Keratinocyte (primary cell): Measurements from ENCODE around the gene GALNT14. TPM values are rescaled to one million over a fixed set of nuclear protein-coding genes. Genes with fewer than 3 reads are reported as not detected.
A peak's percentile ranks its signal among the peaks of the same experiment; 100 is the strongest.

Source experiments
- DNase-seq: peaks from one replicate; pipeline ENCODE4 v3.0.0-alpha.2; 2011; ENCODE audit warnings: low read depth, missing footprints, low spot score
- FAIRE-seq: peaks from 2 replicates; lab custom pipeline; 2011; peaks lifted over from hg19 to GRCh38; lab: Jason Lieb, UNC
- H2AFZ ChIP-seq: 2 replicates; pipeline ENCODE4 v1.6.0; 2012; ENCODE audit warnings: low read length, control low read depth, inconsistent platforms; ENCODE audit not compliant: control insufficient read depth
- H3K27ac ChIP-seq: 2 replicates; pipeline ENCODE4 v1.5.1; 2011; ENCODE audit warnings: low read length; ENCODE audit not compliant: control insufficient read depth, insufficient read depth
- H3K27me3 ChIP-seq: 3 replicates; pipeline ENCODE4 v1.6.0; 2011; ENCODE audit warnings: low read length; ENCODE audit not compliant: control insufficient read depth, insufficient read depth; ENCODE audit errors: extremely low read depth
- H3K36me3 ChIP-seq, 2 experiments: 2 replicates in 1 of 2; 3 replicates in 1 of 2; pipeline ENCODE4 v1.5.1; 2011; ENCODE audit warnings: low read length in 2 of 2, mild to moderate bottlenecking in 1 of 2; ENCODE audit not compliant: control insufficient read depth in 2 of 2, insufficient read depth in 2 of 2; ENCODE audit errors: extremely low read depth in 1 of 2
- H3K4me1 ChIP-seq: 3 replicates; pipeline ENCODE4 v1.5.1; 2011; ENCODE audit warnings: low read length; ENCODE audit not compliant: control insufficient read depth, insufficient read depth; ENCODE audit errors: extremely low read depth
- H3K4me2 ChIP-seq: 3 replicates; pipeline ENCODE4 v1.6.0; 2011; ENCODE audit warnings: low read depth, low read length; ENCODE audit not compliant: control insufficient read depth, insufficient read depth; ENCODE audit errors: extremely low read depth
- H3K4me3 ChIP-seq, 3 experiments: fragments of 200-600 bp in 1 of 3; sonication (generic) in 1 of 3; 2 replicates in 2 of 3; 3 replicates in 1 of 3; pipeline ENCODE4 v1.5.1; 2011 to 2016; ENCODE audit warnings: low read length in 3 of 3, mild to moderate bottlenecking in 3 of 3, control low read depth in 2 of 3, inconsistent platforms in 1 of 3, low read depth in 1 of 3, mixed read lengths in 1 of 3, mixed run types in 1 of 3, moderate library complexity in 1 of 3; ENCODE audit not compliant: control insufficient read depth in 2 of 3, insufficient read depth in 2 of 3; ENCODE audit errors: extremely low read depth in 1 of 3
- H3K79me2 ChIP-seq: 2 replicates; pipeline ENCODE4 v1.6.0; 2012; ENCODE audit warnings: low read length; ENCODE audit not compliant: control insufficient read depth, insufficient read depth
- H3K9ac ChIP-seq: 3 replicates; pipeline ENCODE4 v1.6.0; 2011; ENCODE audit warnings: low read length; ENCODE audit not compliant: control insufficient read depth, insufficient read depth; ENCODE audit errors: extremely low read depth
- H3K9me1 ChIP-seq: 3 replicates; pipeline ENCODE4 v1.6.0; 2011; ENCODE audit warnings: low read length; ENCODE audit not compliant: control insufficient read depth, insufficient read depth; ENCODE audit errors: extremely low read depth
- H3K9me3 ChIP-seq: 2 replicates; pipeline ENCODE4 v1.5.1; 2012; ENCODE audit warnings: low read depth, low read length; ENCODE audit not compliant: control insufficient read depth
- H4K20me1 ChIP-seq: 3 replicates; pipeline ENCODE4 v1.6.0; 2011; ENCODE audit warnings: low read length; ENCODE audit not compliant: control insufficient read depth, insufficient read depth; ENCODE audit errors: extremely low read depth
- CTCF ChIP-seq, 3 experiments: IDR thresholded peaks in 1 of 3; conservative IDR thresholded peaks in 1 of 3; optimal IDR thresholded peaks in 1 of 3; 2 replicates in 2 of 3; 3 replicates in 1 of 3; pipeline versions ENCODE3 to v1.5.1; 2011; ENCODE audit warnings: low read length in 3 of 3, mild to moderate bottlenecking in 3 of 3, moderate library complexity in 2 of 3, control low read depth in 1 of 3, inconsistent platforms in 1 of 3; ENCODE audit not compliant: insufficient read depth in 2 of 3; ENCODE audit errors: extremely low read depth in 1 of 3
- EZH2 ChIP-seq: IDR thresholded peaks from one replicate; pipeline ENCODE4 v1.6.1; 2012; ENCODE audit warnings: inconsistent platforms, mild to moderate bottlenecking, low read length, moderate library complexity
- dilution Hi-C: fragments of 300-500 bp; cut with MboI; formaldehyde crosslinking; loops from one replicate; pipeline ENCODE4 v1.7.0; 2020; ENCODE audit warnings: low sequenced_read_pairs; ENCODE audit not compliant: extremely low pct_ligation_motif_present
- polyA plus RNA-seq, 5 experiments: library from polyadenylated mRNA; depleted of rRNA in 3 of 5; stranded (reverse) in 3 of 5; stranded (forward) in 1 of 5; unstranded in 1 of 5; fragments of >200 nt; gene quantifications; 1 replicate in 1 of 5; 2 replicates in 3 of 5; 3 replicates in 1 of 5; pipeline versions ENCODE4 v1.2.1 to v1.2.3, GENCODE V29; 2011 to 2012; ENCODE audit warnings: missing spikeins in 2 of 5, low read depth in 1 of 5, low replicate concordance in 1 of 5

Gene GALNT14
- polyA plus RNA-seq, 1 donor (not counting 4 experiments of a cell fraction or from before 2014, with no cell fraction given), result 27.4 TPM

- TF ChIP-seq EZH2, result no peak
- peak in 1 of 3 experiments; percentile 15 for TF ChIP-seq CTCF (optimal IDR thresholded peaks at IDR 0.05 in 1 of 3, IDR thresholded peaks at IDR 0.05 in 1 of 3, conservative IDR thresholded peaks at IDR 0.05 in 1 of 3; ENCODE audit: extremely low read depth in 1 of 3, insufficient read depth in 2 of 3, low read length in 3 of 3)
- Histone ChIP-seq H3K9ac (no peak overlapping the region), H3K4me3 (no peak overlapping the region), H3K27me3 (no peaks in the 10 kb centered on the region), H3K9me3 (no peaks in the 10 kb centered on the region), H3K4me2 (no peak overlapping the region), H3K27ac (no peak overlapping the region), H2AFZ (no peak overlapping the region), H3K4me1 (peaks cover 9% of the 10 kb centered on the region), H4K20me1 (no peaks in the 10 kb centered on the region), H3K9me1 (no peaks in the 10 kb centered on the region), H3K36me3 (no peaks in the 10 kb centered on the region), H3K79me2 (peaks cover 1% of the 10 kb centered on the region)
- DNase-seq (no peak), FAIRE-seq (no peak)
- dilution Hi-C loops, result no loop called here
These were observed 58.6 kb downstream of the GALNT14 start for GRCh38 chr2:31079665-31080064.

GRCh38 chr2:31078579-31079105, 59.6 kb downstream of the GALNT14 start:
- Histone ChIP-seq H3K9me1 (no peaks in the 10 kb centered on the region), H3K4me3 (no peak overlapping the region), H3K4me1 (peaks cover 9% of the 10 kb centered on the region), H3K27me3 (no peaks in the 10 kb centered on the region), H3K36me3 (no peaks in the 10 kb centered on the region), H2AFZ (no peak overlapping the region), H3K9me3 (no peaks in the 10 kb centered on the region), H3K27ac (no peak overlapping the region), H3K9ac (no peak overlapping the region), H3K4me2 (no peak overlapping the region), H3K79me2 (peaks cover 3% of the 10 kb centered on the region), H4K20me1 (no peaks in the 10 kb centered on the region)
- no peak for TF ChIP-seq EZH2
- no peak for TF ChIP-seq CTCF (optimal IDR thresholded peaks at IDR 0.05 in 1 of 3, IDR thresholded peaks at IDR 0.05 in 1 of 3, conservative IDR thresholded peaks at IDR 0.05 in 1 of 3; ENCODE audit: extremely low read depth in 1 of 3, insufficient read depth in 2 of 3, low read length in 3 of 3)
- dilution Hi-C loops, result no loop called here
- peak; percentile 44 for FAIRE-seq
- DNase-seq, result no peak
